Measurements from ENCODE around the gene TPPP2.

TPPP2 gene

GRCh38 chr14:21026988-21027315, 3.1 kb upstream of the TPPP2 start:
- Histone ChIP-seq H3K27me3 (ENCODE audit: control insufficient read depth, insufficient read depth, low read length) (no peaks in the 10 kb centered on the region), H3K27ac (peak overlapping the region; percentile 87), H3K79me2 (peaks cover 12% of the 10 kb centered on the region), H3K4me3 (ENCODE audit: low read depth, low read length) (no peak overlapping the region), H3K36me3 (ENCODE audit: control insufficient read depth, insufficient read depth, low read length) (no peaks in the 10 kb centered on the region), H2AFZ (peak overlapping the region; percentile 55), H3K9me3 (ENCODE audit: control insufficient read depth, low read length) (no peaks in the 10 kb centered on the region), H3K9ac (no peak overlapping the region), H3K4me1 (peaks cover 18% of the 10 kb centered on the region), H3K4me2 (ENCODE audit: low read length) (no peak overlapping the region)
- TF ChIP-seq CTCF (IDR thresholded peaks at IDR 0.05) = no peak

GRCh38 chr14:21030531-21030930, 514 bp downstream of the TPPP2 start:
- no peaks in the 10 kb centered on the region for H3K9me3 ChIP-seq (ENCODE audit: control insufficient read depth, low read length)
- H3K36me3 ChIP-seq (ENCODE audit: control insufficient read depth, insufficient read depth, low read length) = no peaks in the 10 kb centered on the region
- no peaks in the 10 kb centered on the region for H3K27me3 ChIP-seq (ENCODE audit: control insufficient read depth, insufficient read depth, low read length)
- no peak overlapping the region for H3K4me2 ChIP-seq (ENCODE audit: low read length)
- H3K4me3 ChIP-seq (ENCODE audit: low read depth, low read length) = no peak overlapping the region
- no peak for TF ChIP-seq CTCF (IDR thresholded peaks at IDR 0.05)
- peaks cover 23% of the 10 kb centered on the region for H3K4me1 ChIP-seq
- H3K9ac ChIP-seq = no peak overlapping the region
- no peaks in the 10 kb centered on the region for H3K79me2 ChIP-seq
- no peak overlapping the region for H3K27ac ChIP-seq
- H2AFZ ChIP-seq = no peak overlapping the region

GRCh38 chr14:21032326-21033132, 2.5 kb downstream of the TPPP2 start:
- Histone ChIP-seq H3K4me3 (ENCODE audit: low read depth, low read length) (no peak overlapping the region), H3K9me3 (ENCODE audit: control insufficient read depth, low read length) (no peaks in the 10 kb centered on the region), H3K9ac (no peak overlapping the region), H3K27ac (no peak overlapping the region), H3K36me3 (ENCODE audit: control insufficient read depth, insufficient read depth, low read length) (no peaks in the 10 kb centered on the region), H3K27me3 (ENCODE audit: control insufficient read depth, insufficient read depth, low read length) (no peaks in the 10 kb centered on the region), H2AFZ (no peak overlapping the region), H3K4me1 (peaks cover 14% of the 10 kb centered on the region), H3K79me2 (no peaks in the 10 kb centered on the region), H3K4me2 (ENCODE audit: low read length) (no peak overlapping the region)
- no peak for TF ChIP-seq CTCF (IDR thresholded peaks at IDR 0.05)

GRCh38 chr14:21033133-21033698, 3.2 kb downstream of the TPPP2 start:
- Histone ChIP-seq H3K79me2 (no peaks in the 10 kb centered on the region), H3K4me1 (peaks cover 14% of the 10 kb centered on the region), H3K27ac (no peak overlapping the region), H3K27me3 (ENCODE audit: control insufficient read depth, insufficient read depth, low read length) (no peaks in the 10 kb centered on the region), H2AFZ (no peak overlapping the region), H3K9me3 (ENCODE audit: control insufficient read depth, low read length) (no peaks in the 10 kb centered on the region), H3K9ac (no peak overlapping the region), H3K36me3 (ENCODE audit: control insufficient read depth, insufficient read depth, low read length) (no peaks in the 10 kb centered on the region), H3K4me3 (ENCODE audit: low read depth, low read length) (no peak overlapping the region), H3K4me2 (ENCODE audit: low read length) (no peak overlapping the region)
- TF ChIP-seq CTCF (IDR thresholded peaks at IDR 0.05) = no peak

GRCh38 chr14:21034707-21035106, 4.7 kb downstream of the TPPP2 start, which contains the start of gene RNASE13:
TSS of gene RNASE13 (minus strand) at chr14:21034807. CDS start at chr14:21034288, 519 bp downstream.
- TF ChIP-seq CTCF (IDR thresholded peaks at IDR 0.05) = no peak
- Histone ChIP-seq H3K79me2 (no peaks in the 10 kb centered on the region), H3K4me3 (ENCODE audit: low read depth, low read length) (no peak within 1 kb of the TSS), H3K36me3 (ENCODE audit: control insufficient read depth, insufficient read depth, low read length) (no peaks in the 10 kb centered on the region), H3K9me3 (ENCODE audit: control insufficient read depth, low read length) (no peaks in the 10 kb centered on the region), H3K4me2 (ENCODE audit: low read length) (no peak within 1 kb of the TSS), H2AFZ (peak within 1 kb of the TSS; percentile 61), H3K27ac (peak within 1 kb of the TSS; percentile 45), H3K9ac (no peak within 1 kb of the TSS), H3K27me3 (ENCODE audit: control insufficient read depth, insufficient read depth, low read length) (no peaks in the 10 kb centered on the region), H3K4me1 (peaks cover 28% of the 10 kb centered on the region)

All from parathyroid adenoma (tissue), 2 donors.